Stimulated activated CD4-positive, alpha-beta T cell treated with anti-CD3 and anti-CD28 coated beads, TNF-alpha, amount 100 ng/mL, for 4 hours (primary cell): ENCODE data around the gene OR51D1.
A peak's percentile ranks its signal among the peaks of the same experiment; 100 is the strongest.

Source experiments
- DNase-seq, 3 experiments: peaks; one replicate each; pipeline ENCODE4 v3.0.0-alpha.2; 2020; ENCODE audit warnings: low read depth in 3 of 3

Gene OR51D1

GRCh38 chr11:4636962-4637661, at the start of gene OR51D1:
OR51D1 (plus strand) TSS chr11:4637477; CDS start chr11:4639791, 2,314 bp downstream.
- DNase-seq = peak; percentile 28 to 48 (median 31)

- DNase-seq = no peak
These were observed 48.3 kb upstream of the OR51D1 start for GRCh38 chr11:4589017-4589416.

GRCh38 chr11:4593739-4594138, 43.5 kb upstream of the OR51D1 start, which contains the start of gene OR52I1:
OR52I1 (plus strand) TSS chr11:4594039; CDS start chr11:4594039, 0 bp downstream.
- DNase-seq = no peak

GRCh38 chr11:4605057-4605456, 32.2 kb upstream of the OR51D1 start:
- DNase-seq = no peak

- no peak for DNase-seq
These were observed 30.9 kb upstream of the OR51D1 start for GRCh38 chr11:4606231-4607015.

GRCh38 chr11:4607096-4607495, 30.2 kb upstream of the OR51D1 start:
- DNase-seq = no peak

GRCh38 chr11:4607781-4608666, 29.3 kb upstream of the OR51D1 start, which contains the start of gene TRIM68:
TRIM68 (minus strand) TSS chr11:4608231; CDS start chr11:4605504, 2,727 bp downstream.
- peak; percentile 82 to 89 (median 88) for DNase-seq

- DNase-seq = no peak
These were observed 26.9 kb upstream of the OR51D1 start for GRCh38 chr11:4610258-4610935.

- DNase-seq = no peak
These were observed 25.3 kb upstream of the OR51D1 start for GRCh38 chr11:4611986-4612385.

GRCh38 chr11:4615856-4616444, 21.3 kb upstream of the OR51D1 start:
- no peak for DNase-seq

- DNase-seq = no peak
These were observed 17.8 kb upstream of the OR51D1 start for GRCh38 chr11:4619514-4619913.

GRCh38 chr11:4626207-4627099, 10.8 kb upstream of the OR51D1 start:
- DNase-seq = peak in 1 of 3 experiments; percentile 10

- DNase-seq = no peak
These were observed 1.1 kb upstream of the OR51D1 start for GRCh38 chr11:4636136-4636535.

GRCh38 chr11:4637662-4638047, 378 bp downstream of the OR51D1 start:
- DNase-seq = no peak

- no peak for DNase-seq
These were observed 2.7 kb downstream of the OR51D1 start for GRCh38 chr11:4639931-4640330.

- DNase-seq = no peak
These were observed 4.2 kb downstream of the OR51D1 start for GRCh38 chr11:4641501-4641900.

GRCh38 chr11:4642043-4642442, 4.8 kb downstream of the OR51D1 start:
- DNase-seq = no peak

- DNase-seq = no peak
These were observed 5.8 kb downstream of the OR51D1 start for GRCh38 chr11:4643076-4643475.

GRCh38 chr11:4643682-4644081, 6.4 kb downstream of the OR51D1 start, which contains the start of gene OR51E1:
OR51E1 (plus strand) TSS chr11:4643982; CDS start chr11:4652527, 8,545 bp downstream.
- DNase-seq = no peak

- no peak for DNase-seq
These were observed 7.0 kb downstream of the OR51D1 start for GRCh38 chr11:4644233-4644632.
